H9 (cell line): ENCODE data around the gene TMEM9. TPM values are rescaled to one million over a fixed set of nuclear protein-coding genes. Genes with fewer than 3 reads are reported as not detected.

Experiments used
- DNase-seq: peaks from one replicate; pipeline ENCODE4 v3.0.0-alpha.2; 2017
- H2AFZ ChIP-seq: one replicate; pipeline ENCODE4 v1.6.1; 2013; ENCODE audit warnings: mild to moderate bottlenecking, low read length, control low read depth, moderate library complexity
- H2AK5ac ChIP-seq: 2 replicates; pipeline ENCODE4 v1.6.1; 2013; ENCODE audit warnings: low read length, control low read depth, mixed read lengths; ENCODE audit not compliant: insufficient read length
- H2BK120ac ChIP-seq: one replicate; pipeline ENCODE4 v1.6.1; 2013; ENCODE audit warnings: low read depth, mild to moderate bottlenecking, low read length, control low read depth, inconsistent platforms; ENCODE audit not compliant: poor library complexity, severe bottlenecking
- H2BK12ac ChIP-seq: 2 replicates; pipeline ENCODE4 v1.6.1; 2013; ENCODE audit warnings: low read length, control low read depth, mixed read lengths, low read depth; ENCODE audit not compliant: insufficient read length
- H2BK15ac ChIP-seq: 2 replicates; pipeline ENCODE4 v1.6.1; 2013; ENCODE audit warnings: low read depth, low read length, control low read depth
- H2BK20ac ChIP-seq: one replicate; pipeline ENCODE4 v1.6.1; 2013; ENCODE audit warnings: low read depth, mild to moderate bottlenecking, low read length, control low read depth, inconsistent platforms; ENCODE audit not compliant: poor library complexity, severe bottlenecking
- H2BK5ac ChIP-seq: 2 replicates; pipeline ENCODE4 v1.6.1; 2013; ENCODE audit warnings: low read length, control low read depth, mixed read lengths; ENCODE audit not compliant: insufficient read length
- H3K14ac ChIP-seq: 2 replicates; pipeline ENCODE4 v1.6.1; 2013; ENCODE audit warnings: low read length, control low read depth; ENCODE audit not compliant: insufficient read depth
- H3K18ac ChIP-seq: 2 replicates; pipeline ENCODE4 v1.6.1; 2013; ENCODE audit warnings: low read depth, mild to moderate bottlenecking, mixed read lengths, low read length, control low read depth; ENCODE audit not compliant: insufficient read length
- H3K23ac ChIP-seq: 2 replicates; pipeline ENCODE4 v1.6.1; 2013; ENCODE audit warnings: low read length, control low read depth, mixed read lengths, low read depth; ENCODE audit not compliant: insufficient read length
- H3K23me2 ChIP-seq: 2 replicates; pipeline ENCODE4 v1.6.1; 2013; ENCODE audit warnings: low read depth, mild to moderate bottlenecking, mixed read lengths, low read length, control low read depth; ENCODE audit not compliant: insufficient read length, poor library complexity, severe bottlenecking
- H3K27ac ChIP-seq: 2 replicates; pipeline ENCODE4 v1.5.1; 2013; ENCODE audit warnings: low read length, control low read depth, mixed read lengths, low read depth; ENCODE audit not compliant: insufficient read length
- H3K27me3 ChIP-seq: 2 replicates; pipeline ENCODE4 v1.6.1; 2013; ENCODE audit warnings: low read length, control low read depth, inconsistent platforms; ENCODE audit not compliant: insufficient read depth
- H3K4ac ChIP-seq: 2 replicates; pipeline ENCODE4 v1.6.1; 2013; ENCODE audit warnings: low read depth, mild to moderate bottlenecking, control low read depth, inconsistent platforms, low read length, moderate library complexity
- H3K4me1 ChIP-seq: 2 replicates; pipeline ENCODE4 v1.6.1; 2013; ENCODE audit warnings: low read length, control low read depth, inconsistent platforms; ENCODE audit not compliant: insufficient read depth
- H3K4me2 ChIP-seq: 2 replicates; pipeline ENCODE4 v1.6.1; 2013; ENCODE audit warnings: low read length, control low read depth, mixed read lengths; ENCODE audit not compliant: insufficient read length, insufficient read depth
- H3K56ac ChIP-seq: 2 replicates; pipeline ENCODE4 v1.6.1; 2013; ENCODE audit warnings: low read depth, mild to moderate bottlenecking, mixed read lengths, low read length, control low read depth; ENCODE audit not compliant: insufficient read length
- H3K79me1 ChIP-seq: 2 replicates; pipeline ENCODE4 v1.6.1; 2013; ENCODE audit warnings: low read depth, mild to moderate bottlenecking, moderate library complexity, low read length, control low read depth, inconsistent platforms; ENCODE audit not compliant: insufficient read depth, poor library complexity, severe bottlenecking
- H3K79me2 ChIP-seq: 2 replicates; pipeline ENCODE4 v1.6.1; 2013; ENCODE audit warnings: low read length, control low read depth, inconsistent platforms; ENCODE audit not compliant: insufficient read depth
- H3K9ac ChIP-seq: 2 replicates; pipeline ENCODE4 v1.6.1; 2013; ENCODE audit warnings: low read length, control low read depth, mixed read lengths; ENCODE audit not compliant: insufficient read length; ENCODE audit errors: extremely low read depth
- H3K9me3 ChIP-seq: one replicate; pipeline ENCODE4 v1.6.1; 2013; ENCODE audit warnings: low read depth, low read length, inconsistent platforms; ENCODE audit not compliant: control insufficient read depth
- H3T11ph ChIP-seq: one replicate; pipeline ENCODE4 v1.6.1; 2013; ENCODE audit warnings: mild to moderate bottlenecking, low read length, control low read depth, inconsistent platforms
- H4K20me1 ChIP-seq: one replicate; pipeline ENCODE4 v1.6.1; 2013; ENCODE audit not compliant: control insufficient read depth, insufficient read length, insufficient read depth
- H4K5ac ChIP-seq: 2 replicates; pipeline ENCODE4 v1.6.1; 2013; ENCODE audit warnings: low read depth, mild to moderate bottlenecking, mixed read lengths, low read length, control low read depth; ENCODE audit not compliant: insufficient read length
- H4K8ac ChIP-seq: replicated peaks from 2 replicates; pipeline ENCODE4 v1.6.1; 2013; ENCODE audit warnings: low read length, control low read depth, mixed read lengths, low read depth; ENCODE audit not compliant: insufficient read length
- H4K91ac ChIP-seq: 2 replicates; pipeline ENCODE4 v1.6.1; 2013; ENCODE audit warnings: low read depth, mild to moderate bottlenecking, moderate library complexity, mixed read lengths, low read length, control low read depth; ENCODE audit not compliant: insufficient read length
- H3K27ac Mint-ChIP-seq, 3 experiments: 2 replicates in 2 of 3; 3 replicates in 1 of 3; pipeline ENCODE4 v1.8.0; 2020 to 2021; ENCODE audit warnings: mixed read lengths in 3 of 3, mild to moderate bottlenecking in 1 of 3, moderate library complexity in 1 of 3
- H3K27me3 Mint-ChIP-seq: 2 replicates; pipeline ENCODE4 v1.8.0; 2021; ENCODE audit warnings: low read depth, mild to moderate bottlenecking, moderate library complexity, mixed read lengths
- H3K36me3 Mint-ChIP-seq, 3 experiments: 2 replicates in 2 of 3; 3 replicates in 1 of 3; pipeline ENCODE4 v1.8.0; 2020 to 2021; ENCODE audit warnings: low read depth in 3 of 3, mixed read lengths in 3 of 3; ENCODE audit not compliant: insufficient read depth in 1 of 3
- H3K4me1 Mint-ChIP-seq, 2 experiments: 2 replicates each; pipeline ENCODE4 v1.8.0; 2020; ENCODE audit warnings: mixed read lengths in 2 of 2
- H3K4me3 Mint-ChIP-seq, 2 experiments: 2 replicates in 1 of 2; 3 replicates in 1 of 2; pipeline ENCODE4 v1.8.0; 2020 to 2021; ENCODE audit warnings: mild to moderate bottlenecking in 2 of 2, mixed read lengths in 2 of 2, moderate library complexity in 1 of 2
- H3K9me3 Mint-ChIP-seq, 2 experiments: 2 replicates in 1 of 2; 3 replicates in 1 of 2; pipeline ENCODE4 v1.8.0; 2020; ENCODE audit warnings: mild to moderate bottlenecking in 2 of 2, mixed read lengths in 2 of 2, moderate library complexity in 1 of 2
- WGBS: extraction: QIAGEN DNeasy Blood & Tissue Kit; methylation state at CpG from one replicate; pipeline ENCODE4 v1.1.7; 2013; ENCODE audit warnings: missing lambda C conversion rate, low lambda C conversion rate, mixed read lengths; ENCODE audit not compliant: insufficient read length; ENCODE audit errors: extremely low coverage; 5-methylcytosine and 5-hydroxymethylcytosine counted together
- total RNA-seq: library from RNA; stranded (reverse); gene quantifications from 2 replicates; pipeline ENCODE4 v1.2.1, GENCODE V29; 2021
- TF ChIP-seq, protein P1 (sequence below): fragments of 200-600 bp; sonication (generic); conservative IDR thresholded peaks from 3 replicates; pipeline ENCODE4 v1.8.0; 2021; ENCODE audit warnings: antibody characterized with exemption, mild to moderate bottlenecking

Gene TMEM9
- total RNA-seq, 1 experiment from 2014 or later = 93.4 TPM

DNA sequence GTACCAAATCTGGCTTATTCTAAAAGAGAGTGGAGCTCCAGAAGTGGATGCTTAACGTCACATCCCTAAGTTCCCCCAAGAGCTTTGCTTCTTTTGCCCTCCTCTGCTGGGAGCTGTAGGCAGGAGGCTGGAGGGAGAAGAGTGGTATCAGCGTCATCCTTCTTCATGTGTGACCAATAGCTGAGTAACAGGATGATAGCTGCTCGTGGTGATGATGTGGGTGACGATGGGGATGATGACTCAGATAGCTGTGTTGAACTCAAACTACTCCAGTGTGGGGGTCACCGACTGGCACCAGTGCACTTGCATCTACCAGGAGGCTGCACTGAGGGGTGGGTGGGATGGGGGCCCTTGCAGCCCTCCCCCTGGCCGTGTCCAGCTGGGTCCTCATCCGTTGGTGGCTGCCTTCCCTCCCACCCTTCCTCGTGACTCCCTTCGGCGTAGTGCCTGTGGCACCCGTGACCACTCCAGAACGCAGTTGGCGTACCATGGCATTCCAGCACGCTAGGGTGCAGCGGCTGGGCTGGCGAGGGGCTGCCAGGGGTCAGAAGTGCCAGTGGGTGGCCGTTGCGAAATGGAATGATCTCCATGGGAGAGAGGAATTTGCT lies 37.5 kb upstream of the TMEM9 start:
- H2AK5ac ChIP-seq = no peak overlapping the region
- H3K4me1 Mint-ChIP-seq = peaks cover 7 to 17% of the 10 kb centered on the region in 2 experiments
- H4K5ac ChIP-seq = no peak overlapping the region
- H3K4me1 ChIP-seq = no peaks in the 10 kb centered on the region
- no peak for DNase-seq
- H3K23ac ChIP-seq = no peak overlapping the region
- no peak overlapping the region for H2BK15ac ChIP-seq
- no peak overlapping the region for H3K9ac ChIP-seq
- no peak overlapping the region for H2AFZ ChIP-seq
- H3K79me2 ChIP-seq = no peaks in the 10 kb centered on the region
- H3K27me3 ChIP-seq = no peaks in the 10 kb centered on the region
- no peak overlapping the region for H2BK5ac ChIP-seq
- WGBS = no CpG with 5 or more reads among the region's 18 CpGs
- H3K14ac ChIP-seq = no peak overlapping the region
- no peaks in the 10 kb centered on the region for H3K9me3 Mint-ChIP-seq
- H4K8ac ChIP-seq = no peak overlapping the region
- peaks cover 11% of the 10 kb centered on the region for H3K27me3 Mint-ChIP-seq
- H3K18ac ChIP-seq = no peak overlapping the region
- H3K79me1 ChIP-seq = no peaks in the 10 kb centered on the region
- H2BK120ac ChIP-seq = no peak overlapping the region
- no peaks in the 10 kb centered on the region for H3K9me3 ChIP-seq
- no peaks in the 10 kb centered on the region for H3K36me3 Mint-ChIP-seq
- H2BK20ac ChIP-seq = no peak overlapping the region
- TF ChIP-seq, protein P1, sequence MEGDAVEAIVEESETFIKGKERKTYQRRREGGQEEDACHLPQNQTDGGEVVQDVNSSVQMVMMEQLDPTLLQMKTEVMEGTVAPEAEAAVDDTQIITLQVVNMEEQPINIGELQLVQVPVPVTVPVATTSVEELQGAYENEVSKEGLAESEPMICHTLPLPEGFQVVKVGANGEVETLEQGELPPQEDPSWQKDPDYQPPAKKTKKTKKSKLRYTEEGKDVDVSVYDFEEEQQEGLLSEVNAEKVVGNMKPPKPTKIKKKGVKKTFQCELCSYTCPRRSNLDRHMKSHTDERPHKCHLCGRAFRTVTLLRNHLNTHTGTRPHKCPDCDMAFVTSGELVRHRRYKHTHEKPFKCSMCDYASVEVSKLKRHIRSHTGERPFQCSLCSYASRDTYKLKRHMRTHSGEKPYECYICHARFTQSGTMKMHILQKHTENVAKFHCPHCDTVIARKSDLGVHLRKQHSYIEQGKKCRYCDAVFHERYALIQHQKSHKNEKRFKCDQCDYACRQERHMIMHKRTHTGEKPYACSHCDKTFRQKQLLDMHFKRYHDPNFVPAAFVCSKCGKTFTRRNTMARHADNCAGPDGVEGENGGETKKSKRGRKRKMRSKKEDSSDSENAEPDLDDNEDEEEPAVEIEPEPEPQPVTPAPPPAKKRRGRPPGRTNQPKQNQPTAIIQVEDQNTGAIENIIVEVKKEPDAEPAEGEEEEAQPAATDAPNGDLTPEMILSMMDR = no peak
- no peak overlapping the region for H3K4me2 ChIP-seq
- H3K56ac ChIP-seq = no peak overlapping the region
- H3K23me2 ChIP-seq = no peaks in the 10 kb centered on the region
- no peak overlapping the region for H3K4ac ChIP-seq
- peak overlapping the region in 1 of 3 experiments; percentile 27; a peak in 2 of 7 replicates for H3K27ac Mint-ChIP-seq
- no peak overlapping the region for H4K91ac ChIP-seq
- no peak overlapping the region for H3T11ph ChIP-seq
- no peak overlapping the region for H3K27ac ChIP-seq
- no peaks in the 10 kb centered on the region for H4K20me1 ChIP-seq
- H3K4me3 Mint-ChIP-seq = no peak overlapping the region
- no peak overlapping the region for H2BK12ac ChIP-seq
